ENCODE measurements around the gene COL1A1. TPM values are rescaled to one million over a fixed set of nuclear protein-coding genes. Genes with fewer than 3 reads are reported as not detected.

The COL1A1 gene
- total and polyA plus RNA-seq, 5 donors = 24.8 to 138 (median 59.2) TPM

- Histone ChIP-seq H3K4me3 (ENCODE audit: low read length) (no peak overlapping the region), H3K27ac (ENCODE audit: low read length) (no peak overlapping the region), H3K4me1 (ENCODE audit: control insufficient read depth, insufficient read depth, low read length) (no peaks in the 10 kb centered on the region), H3K27me3 (ENCODE audit: control insufficient read depth, insufficient read depth) (no peaks in the 10 kb centered on the region), H3K9me3 (ENCODE audit: control insufficient read depth, low read length) (no peaks in the 10 kb centered on the region)
- DNase-seq (peak in 2 of 3 donors; percentile 79 to 80), ATAC-seq (no peak)
- intact Hi-C loops (cut with DNase I) = loop anchor here in 1 of 4 donors (10.0 kb wide), 1 partner anchor 63 kb away; the partner anchor contains the start of gene SAMD14
- 19% methylated on average over 7 of the region's 7 CpGs for whole genome bisulfite sequencing
Observed at GRCh38 chr17:50198026-50198669, 3.3 kb downstream of the COL1A1 start.

- no peak for ATAC-seq
- no peaks in the 10 kb centered on the region for H3K27me3 ChIP-seq (ENCODE audit: control insufficient read depth, insufficient read depth)
- H3K9me3 ChIP-seq (ENCODE audit: control insufficient read depth, low read length) = no peaks in the 10 kb centered on the region
- 59% methylated on average over 6 of the region's 6 CpGs for WGBS
- intact Hi-C loops (cut with DNase I) = loop anchor here in 1 of 4 donors (10.0 kb wide), 1 partner anchor 62 kb away; the partner anchor contains the start of gene SAMD14
- DNase-seq = peak in 1 of 3 donors; percentile 33
- H3K27ac ChIP-seq (ENCODE audit: low read length) = no peak overlapping the region
- no peak overlapping the region for H3K4me3 ChIP-seq (ENCODE audit: low read length)
- no peaks in the 10 kb centered on the region for H3K4me1 ChIP-seq (ENCODE audit: control insufficient read depth, insufficient read depth, low read length)
Observed at GRCh38 chr17:50196826-50197225, 4.6 kb downstream of the COL1A1 start.

GRCh38 chr17:50196036-50196435 lies 5.4 kb downstream of the COL1A1 start:
- intact Hi-C loops (cut with DNase I) = loop anchor here in 1 of 4 donors (10.0 kb wide), 1 partner anchor 61 kb away; the partner anchor contains the start of gene SAMD14
- DNase-seq (peak in 2 of 3 donors; percentile 30 to 45), ATAC-seq (no peak)
- Histone ChIP-seq H3K4me3 (ENCODE audit: low read length) (no peak overlapping the region), H3K9me3 (ENCODE audit: control insufficient read depth, low read length) (no peaks in the 10 kb centered on the region), H3K4me1 (ENCODE audit: control insufficient read depth, insufficient read depth, low read length) (no peaks in the 10 kb centered on the region), H3K27me3 (ENCODE audit: control insufficient read depth, insufficient read depth) (no peaks in the 10 kb centered on the region), H3K27ac (ENCODE audit: low read length) (no peak overlapping the region)
- 53% methylated on average over 5 of the region's 5 CpGs for WGBS

- no peak overlapping the region for H3K4me3 ChIP-seq (ENCODE audit: low read length)
- H3K9me3 ChIP-seq (ENCODE audit: control insufficient read depth, low read length) = no peaks in the 10 kb centered on the region
- no peaks in the 10 kb centered on the region for H3K4me1 ChIP-seq (ENCODE audit: control insufficient read depth, insufficient read depth, low read length)
- no peaks in the 10 kb centered on the region for H3K27me3 ChIP-seq (ENCODE audit: control insufficient read depth, insufficient read depth)
- ATAC-seq (no peak), DNase-seq (peak in 2 of 3 donors; percentile 52)
- 68% methylated on average over 17 of the region's 17 CpGs for WGBS
- intact Hi-C loops (cut with DNase I) = loop anchor here in 1 of 4 donors (10.0 kb wide), 1 partner anchor 60 kb away; the partner anchor contains the start of gene SAMD14
- H3K27ac ChIP-seq (ENCODE audit: low read length) = no peak overlapping the region
Observed at GRCh38 chr17:50194934-50195865, 6.2 kb downstream of the COL1A1 start.

GRCh38 chr17:50194140-50194933 lies 7.1 kb downstream of the COL1A1 start:
- H3K9me3 ChIP-seq (ENCODE audit: control insufficient read depth, low read length) = no peaks in the 10 kb centered on the region
- peak in 2 of 3 donors; percentile 43 to 56 for DNase-seq
- intact Hi-C loops (cut with DNase I) = loop anchor here in 1 of 4 donors (10.0 kb wide), 1 partner anchor 60 kb away; the partner anchor contains the start of gene SAMD14

GRCh38 chr17:50192618-50193291 lies 8.7 kb downstream of the COL1A1 start:
- peak in 2 of 3 donors; percentile 32 to 48 for DNase-seq
- Histone ChIP-seq H3K27me3 (ENCODE audit: control insufficient read depth, insufficient read depth) (no peaks in the 10 kb centered on the region), H3K27ac (ENCODE audit: low read length) (no peak overlapping the region), H3K9me3 (ENCODE audit: control insufficient read depth, low read length) (no peaks in the 10 kb centered on the region), H3K4me1 (ENCODE audit: control insufficient read depth, insufficient read depth, low read length) (no peaks in the 10 kb centered on the region), H3K4me3 (ENCODE audit: low read length) (no peak overlapping the region)
- 69% methylated on average over 16 of the region's 16 CpGs for WGBS
- ATAC-seq = no peak
- intact Hi-C loops (cut with DNase I) = loop anchor here in 1 of 4 donors (10.0 kb wide), 1 partner anchor 58 kb away; the partner anchor contains the start of gene SAMD14

More at GRCh38 chr17:50194140-50194933, 7.1 kb downstream of the COL1A1 start:
- no peak for ATAC-seq
- Histone ChIP-seq H3K4me3 (ENCODE audit: low read length) (no peak overlapping the region), H3K27me3 (ENCODE audit: control insufficient read depth, insufficient read depth) (no peaks in the 10 kb centered on the region), H3K4me1 (ENCODE audit: control insufficient read depth, insufficient read depth, low read length) (no peaks in the 10 kb centered on the region), H3K27ac (ENCODE audit: low read length) (no peak overlapping the region)
- WGBS = 66% methylated on average over 25 of the region's 25 CpGs

GRCh38 chr17:50192144-50192617 lies 9.2 kb downstream of the COL1A1 start:
- DNase-seq (peak in 1 of 3 donors; percentile 22), ATAC-seq (no peak)
- Histone ChIP-seq H3K27ac (ENCODE audit: low read length) (no peak overlapping the region), H3K4me1 (ENCODE audit: control insufficient read depth, insufficient read depth, low read length) (no peaks in the 10 kb centered on the region), H3K9me3 (ENCODE audit: control insufficient read depth, low read length) (no peaks in the 10 kb centered on the region), H3K4me3 (ENCODE audit: low read length) (no peak overlapping the region), H3K27me3 (ENCODE audit: control insufficient read depth, insufficient read depth) (no peaks in the 10 kb centered on the region)
- 65% methylated on average over 4 of the region's 4 CpGs for WGBS
- intact Hi-C loops (cut with DNase I) = loop anchor here in 1 of 4 donors (10.0 kb wide), 1 partner anchor 57 kb away; the partner anchor contains the start of gene SAMD14

- DNase-seq = peak in 2 of 3 donors; percentile 50 to 58
- no peak overlapping the region for H3K4me3 ChIP-seq (ENCODE audit: low read length)
- no peaks in the 10 kb centered on the region for H3K9me3 ChIP-seq (ENCODE audit: control insufficient read depth, low read length)
- no peak for ATAC-seq
- 62% methylated on average over 21 of the region's 21 CpGs for WGBS
- H3K27me3 ChIP-seq (ENCODE audit: control insufficient read depth, insufficient read depth) = no peaks in the 10 kb centered on the region
- H3K4me1 ChIP-seq (ENCODE audit: control insufficient read depth, insufficient read depth, low read length) = no peaks in the 10 kb centered on the region
- no peak overlapping the region for H3K27ac ChIP-seq (ENCODE audit: low read length)
- intact Hi-C loops (cut with DNase I) = loop anchor here in 1 of 4 donors (10.0 kb wide), 1 partner anchor 57 kb away; the partner anchor contains the start of gene SAMD14
Observed at GRCh38 chr17:50191359-50192143, 9.9 kb downstream of the COL1A1 start.
